ENCODE results near the gene LONRF3.

Gene LONRF3

GRCh38 chrX:119003462-119003861, 29.0 kb downstream of the LONRF3 start:
- H3K9ac ChIP-seq (ENCODE audit: insufficient read length) = no peak overlapping the region
- H3K9me3 ChIP-seq (ENCODE audit: low read depth, low read length) = no peaks in the 10 kb centered on the region
- no peak overlapping the region for H3K4me3 ChIP-seq
- no peak overlapping the region for H3K27ac ChIP-seq
- no peak for DNase-seq (ENCODE audit: low read depth, low spot score)
- H3K36me3 ChIP-seq (ENCODE audit: insufficient read depth, low read length) = no peaks in the 10 kb centered on the region
- TF ChIP-seq FOXP2 (optimal IDR thresholded peaks at IDR 0.05; ENCODE audit: control extremely low read depth, extremely low read length, insufficient read depth) (no peak), POLR2AphosphoS5 (IDR thresholded peaks at IDR 0.05; ENCODE audit: borderline replicate concordance, low read depth, low read length) (no peak), EZH2 (IDR thresholded peaks at IDR 0.05) (no peak)

GRCh38 chrX:119004920-119005524, 30.6 kb downstream of the LONRF3 start:
- no peak overlapping the region for H3K27ac ChIP-seq
- H3K9me3 ChIP-seq (ENCODE audit: low read depth, low read length) = no peaks in the 10 kb centered on the region
- no peak overlapping the region for H3K4me3 ChIP-seq
- DNase-seq (ENCODE audit: low read depth, low spot score) = no peak
- H3K36me3 ChIP-seq (ENCODE audit: insufficient read depth, low read length) = no peaks in the 10 kb centered on the region
- no peak overlapping the region for H3K9ac ChIP-seq (ENCODE audit: insufficient read length)
- no peak for TF ChIP-seq FOXP2 (optimal IDR thresholded peaks at IDR 0.05; ENCODE audit: control extremely low read depth, extremely low read length, insufficient read depth)
- TF ChIP-seq POLR2AphosphoS5 (IDR thresholded peaks at IDR 0.05; ENCODE audit: borderline replicate concordance, low read depth, low read length) = no peak
- no peak for TF ChIP-seq EZH2 (IDR thresholded peaks at IDR 0.05)

GRCh38 chrX:119007189-119007770, 32.9 kb downstream of the LONRF3 start:
- H3K27ac ChIP-seq = no peak overlapping the region
- no peak overlapping the region for H3K9ac ChIP-seq (ENCODE audit: insufficient read length)
- TF ChIP-seq FOXP2 (optimal IDR thresholded peaks at IDR 0.05; ENCODE audit: control extremely low read depth, extremely low read length, insufficient read depth) (no peak), POLR2AphosphoS5 (IDR thresholded peaks at IDR 0.05; ENCODE audit: borderline replicate concordance, low read depth, low read length) (no peak)
- no peak for DNase-seq (ENCODE audit: low read depth, low spot score)
- H3K36me3 ChIP-seq (ENCODE audit: insufficient read depth, low read length) = no peaks in the 10 kb centered on the region
- H3K9me3 ChIP-seq (ENCODE audit: low read depth, low read length) = no peaks in the 10 kb centered on the region
- no peak overlapping the region for H3K4me3 ChIP-seq

- Histone ChIP-seq H3K36me3 (ENCODE audit: insufficient read depth, low read length) (no peaks in the 10 kb centered on the region), H3K27ac (no peak overlapping the region), H3K9me3 (ENCODE audit: low read depth, low read length) (no peaks in the 10 kb centered on the region), H3K4me3 (no peak overlapping the region), H3K9ac (ENCODE audit: insufficient read length) (no peak overlapping the region)
- DNase-seq (ENCODE audit: low read depth, low spot score) = no peak
- TF ChIP-seq EZH2 (IDR thresholded peaks at IDR 0.05) (no peak), FOXP2 (optimal IDR thresholded peaks at IDR 0.05; ENCODE audit: control extremely low read depth, extremely low read length, insufficient read depth) (no peak), POLR2AphosphoS5 (IDR thresholded peaks at IDR 0.05; ENCODE audit: borderline replicate concordance, low read depth, low read length) (no peak)
Observed at GRCh38 chrX:119008110-119008744, 33.8 kb downstream of the LONRF3 start.

GRCh38 chrX:119009071-119009470, 34.7 kb downstream of the LONRF3 start:
- H3K27ac ChIP-seq = no peak overlapping the region
- H3K36me3 ChIP-seq (ENCODE audit: insufficient read depth, low read length) = no peaks in the 10 kb centered on the region
- no peak overlapping the region for H3K4me3 ChIP-seq
- H3K9ac ChIP-seq (ENCODE audit: insufficient read length) = no peak overlapping the region
- no peak for DNase-seq (ENCODE audit: low read depth, low spot score)
- H3K9me3 ChIP-seq (ENCODE audit: low read depth, low read length) = no peaks in the 10 kb centered on the region
- no peak for TF ChIP-seq FOXP2 (optimal IDR thresholded peaks at IDR 0.05; ENCODE audit: control extremely low read depth, extremely low read length, insufficient read depth)
- TF ChIP-seq POLR2AphosphoS5 (IDR thresholded peaks at IDR 0.05; ENCODE audit: borderline replicate concordance, low read depth, low read length) = no peak
- no peak for TF ChIP-seq EZH2 (IDR thresholded peaks at IDR 0.05)

- no peaks in the 10 kb centered on the region for H3K9me3 ChIP-seq (ENCODE audit: low read depth, low read length)
- no peak for DNase-seq (ENCODE audit: low read depth, low spot score)
Observed at GRCh38 chrX:119010491-119010890, 36.1 kb downstream of the LONRF3 start.

GRCh38 chrX:119013164-119013563, 38.7 kb downstream of the LONRF3 start:
- Histone ChIP-seq H3K9me3 (ENCODE audit: low read depth, low read length) (no peaks in the 10 kb centered on the region), H3K9ac (ENCODE audit: insufficient read length) (no peak overlapping the region), H3K4me3 (no peak overlapping the region), H3K36me3 (ENCODE audit: insufficient read depth, low read length) (no peaks in the 10 kb centered on the region), H3K27ac (no peak overlapping the region)
- TF ChIP-seq EZH2 (IDR thresholded peaks at IDR 0.05) (no peak), POLR2AphosphoS5 (IDR thresholded peaks at IDR 0.05; ENCODE audit: borderline replicate concordance, low read depth, low read length) (no peak), FOXP2 (optimal IDR thresholded peaks at IDR 0.05; ENCODE audit: control extremely low read depth, extremely low read length, insufficient read depth) (no peak)
- DNase-seq (ENCODE audit: low read depth, low spot score) = no peak

More at GRCh38 chrX:119010491-119010890, 36.1 kb downstream of the LONRF3 start:
- Histone ChIP-seq H3K4me3 (no peak overlapping the region), H3K9ac (ENCODE audit: insufficient read length) (no peak overlapping the region), H3K27ac (no peak overlapping the region), H3K36me3 (ENCODE audit: insufficient read depth, low read length) (no peaks in the 10 kb centered on the region)
- no peak for TF ChIP-seq EZH2 (IDR thresholded peaks at IDR 0.05)
- TF ChIP-seq FOXP2 (optimal IDR thresholded peaks at IDR 0.05; ENCODE audit: control extremely low read depth, extremely low read length, insufficient read depth) = no peak
- TF ChIP-seq POLR2AphosphoS5 (IDR thresholded peaks at IDR 0.05; ENCODE audit: borderline replicate concordance, low read depth, low read length) = no peak

- Histone ChIP-seq H3K9me3 (ENCODE audit: low read depth, low read length) (no peaks in the 10 kb centered on the region), H3K9ac (ENCODE audit: insufficient read length) (no peak overlapping the region), H3K36me3 (ENCODE audit: insufficient read depth, low read length) (no peaks in the 10 kb centered on the region), H3K27ac (no peak overlapping the region), H3K4me3 (no peak overlapping the region)
- no peak for DNase-seq (ENCODE audit: low read depth, low spot score)
- TF ChIP-seq EZH2 (IDR thresholded peaks at IDR 0.05) = no peak
- no peak for TF ChIP-seq POLR2AphosphoS5 (IDR thresholded peaks at IDR 0.05; ENCODE audit: borderline replicate concordance, low read depth, low read length)
- no peak for TF ChIP-seq FOXP2 (optimal IDR thresholded peaks at IDR 0.05; ENCODE audit: control extremely low read depth, extremely low read length, insufficient read depth)
Observed at GRCh38 chrX:119015407-119016237, 41.2 kb downstream of the LONRF3 start.
